GM18498 (cell line): Measurements from ENCODE around the gene NKX2-2.

Experiments used
- ATAC-seq: cut with Tn5 transposase; IDR thresholded peaks from one replicate; pipeline ENCODE4 v1.9.1; 2021; ENCODE audit warnings: mild to moderate bottlenecking, moderate library complexity; ENCODE audit not compliant: unreplicated experiment

Gene NKX2-2

GRCh38 chr20:21513881-21514540 is at the start of gene NKX2-2:
NKX2-2 (minus strand) TSS chr20:21514064; CDS start chr20:21513669, 395 bp downstream.
- no peak for ATAC-seq

GRCh38 chr20:21562656-21563055 is 48.8 kb upstream of the NKX2-2 start:
- ATAC-seq: no peak

- ATAC-seq: peak; percentile 69
Measured at GRCh38 chr20:21559305-21559704, 45.4 kb upstream of the NKX2-2 start.

GRCh38 chr20:21557241-21558020 is 43.6 kb upstream of the NKX2-2 start:
- ATAC-seq: no peak

GRCh38 chr20:21556398-21556797 is 42.5 kb upstream of the NKX2-2 start:
- no peak for ATAC-seq

- no peak for ATAC-seq
Measured at GRCh38 chr20:21555470-21556120, 41.7 kb upstream of the NKX2-2 start.

- no peak for ATAC-seq
Measured at GRCh38 chr20:21554985-21555384, 41.1 kb upstream of the NKX2-2 start.

GRCh38 chr20:21554376-21554890 is 40.6 kb upstream of the NKX2-2 start:
- ATAC-seq: no peak

- no peak for ATAC-seq
Measured at GRCh38 chr20:21550587-21550986, 36.7 kb upstream of the NKX2-2 start.

GRCh38 chr20:21548390-21549035 is 34.6 kb upstream of the NKX2-2 start:
- ATAC-seq: peak; percentile 60

GRCh38 chr20:21546355-21546754 is 32.5 kb upstream of the NKX2-2 start:
- ATAC-seq: no peak

- ATAC-seq: no peak
Measured at GRCh38 chr20:21539512-21539911, 25.6 kb upstream of the NKX2-2 start.

GRCh38 chr20:21534886-21535285 is 21.0 kb upstream of the NKX2-2 start:
- ATAC-seq: no peak

GRCh38 chr20:21534453-21534852 is 20.6 kb upstream of the NKX2-2 start:
- ATAC-seq: no peak

GRCh38 chr20:21529863-21530262 is 16.0 kb upstream of the NKX2-2 start:
- ATAC-seq: no peak

GRCh38 chr20:21528870-21529269 is 15.0 kb upstream of the NKX2-2 start:
- ATAC-seq: no peak

- ATAC-seq: no peak
Measured at GRCh38 chr20:21527908-21528307, 14.0 kb upstream of the NKX2-2 start.

GRCh38 chr20:21526776-21527175 is 12.9 kb upstream of the NKX2-2 start:
- no peak for ATAC-seq

- ATAC-seq: no peak
Measured at GRCh38 chr20:21523895-21524294, 10.0 kb upstream of the NKX2-2 start.

GRCh38 chr20:21523281-21523868 is 9.5 kb upstream of the NKX2-2 start:
- no peak for ATAC-seq
